K562 (cell line): ENCODE data around the gene KLK2. TPM values are rescaled to one million over a fixed set of nuclear protein-coding genes. Genes with fewer than 3 reads are reported as not detected.

Experiments
- ATAC-seq: fragments of 200-7000 bp; cut with Tn5 transposase; 3 replicates; pipeline ENCODE4 v1.9.1; 2020; ENCODE audit warnings: moderate library complexity
- BruUV-seq: library from RNA; stranded (reverse); fragments of 400-500 nt; replicated peaks from 2 replicates; lab custom pipeline; 2021; lab: Mats Ljungman, UMichigan
- CTCF ChIA-PET: fragments of 300-600 bp; formaldehyde crosslinking; extraction: SDS; loops from one replicate; lab custom pipeline; 2021; ENCODE audit warnings: low intra/inter-chr PET ratio; lab: Yijun Ruan, JAX
- POLR2A ChIA-PET: fragments of 300-600, 350-650 bp; sonication (Branson Sonifier 250); formaldehyde crosslinking; extraction: SDS; loops from one replicate; lab custom pipeline; 2021; ENCODE audit warnings: antibody characterized with exemption, inconsistent platforms; lab: Yijun Ruan, JAX
- DNase-seq, 4 experiments: peaks; one replicate each; pipeline versions ENCODE4 v3.0.0 to v3.0.0-alpha.2; 2011 to 2018; ENCODE audit warnings: low spot score in 3 of 4, mixed read lengths in 3 of 4; ENCODE audit errors: extremely low read depth in 1 of 4
- FAIRE-seq: peaks from 2 replicates; lab custom pipeline; 2011; peaks lifted over from hg19 to GRCh38; lab: Jason Lieb, UNC
- H2AFZ ChIP-seq: 2 replicates; pipeline ENCODE4 v1.6.0; 2011; ENCODE audit warnings: low read depth, low read length, control low read depth, inconsistent platforms
- H3K27ac ChIP-seq: fragments of 200-600 bp; 3 replicates; pipeline ENCODE4 v1.8.0; 2011; ENCODE audit warnings: low read depth, mild to moderate bottlenecking, control low read depth, inconsistent platforms, low read length, moderate library complexity, mixed read lengths; ENCODE audit errors: extremely low read depth
- H3K27me3 ChIP-seq, 2 experiments: fragments of 300-600 bp in 1 of 2; 2 replicates in 1 of 2; 3 replicates in 1 of 2; pipeline versions ENCODE4 v1.6.0 to v1.8.0; 2011; ENCODE audit warnings: inconsistent platforms in 2 of 2, low read length in 2 of 2, mild to moderate bottlenecking in 1 of 2, mixed read lengths in 1 of 2, moderate library complexity in 1 of 2; ENCODE audit not compliant: control insufficient read depth in 2 of 2, insufficient read depth in 2 of 2
- H3K36me3 ChIP-seq: fragments of 300-600 bp; 3 replicates; pipeline ENCODE4 v1.8.0; 2011; ENCODE audit warnings: mild to moderate bottlenecking, low read length, inconsistent platforms; ENCODE audit not compliant: control insufficient read depth, insufficient read depth
- H3K4me1 ChIP-seq, 2 experiments: fragments of 200-600 bp in 1 of 2; replicated peaks in 1 of 2; 2 replicates in 1 of 2; 3 replicates in 1 of 2; pipeline versions ENCODE4 v1.5.1 to v1.8.0; 2011; ENCODE audit warnings: inconsistent platforms in 2 of 2, low read length in 2 of 2, mild to moderate bottlenecking in 1 of 2, mixed read lengths in 1 of 2, moderate library complexity in 1 of 2; ENCODE audit not compliant: control insufficient read depth in 2 of 2, insufficient read depth in 2 of 2
- H3K4me2 ChIP-seq: 2 replicates; pipeline ENCODE4 v1.6.1; 2011; ENCODE audit warnings: low read length, control low read depth, inconsistent platforms, mixed read lengths; ENCODE audit not compliant: insufficient read depth
- H3K4me3 ChIP-seq: fragments of 200-600 bp; sonication (generic), shearing (Covaris generic); 2 replicates; pipeline ENCODE4 v1.5.1; 2016; ENCODE audit warnings: control low read depth, inconsistent platforms
- H3K79me2 ChIP-seq: fragments of 200-600 bp; 3 replicates; pipeline ENCODE4 v1.8.0; 2011; ENCODE audit warnings: low read length, inconsistent platforms; ENCODE audit not compliant: control insufficient read depth, insufficient read depth
- H3K9ac ChIP-seq, 2 experiments: 2 replicates each; pipeline versions ENCODE4 v1.6.0 to v1.6.1; 2011; ENCODE audit warnings: low read depth in 2 of 2, low read length in 2 of 2, control low read depth in 1 of 2, inconsistent platforms in 1 of 2, mild to moderate bottlenecking in 1 of 2, mixed read lengths in 1 of 2; ENCODE audit not compliant: insufficient read depth in 1 of 2
- H3K9me1 ChIP-seq: one replicate; pipeline ENCODE4 v1.6.0; 2011; ENCODE audit warnings: inconsistent platforms, mild to moderate bottlenecking, low read length, moderate library complexity; ENCODE audit not compliant: control insufficient read depth, insufficient read depth
- H3K9me3 ChIP-seq: replicated peaks from 2 replicates; pipeline ENCODE4 v1.5.1; 2011; ENCODE audit warnings: low read depth, low read length, inconsistent platforms; ENCODE audit not compliant: control insufficient read depth, insufficient read depth
- H4K20me1 ChIP-seq: replicated peaks from 2 replicates; pipeline ENCODE4 v1.6.1; 2011; ENCODE audit warnings: low read length, inconsistent platforms, mixed read lengths; ENCODE audit not compliant: control insufficient read depth, insufficient read depth
- ARID4B ChIP-seq: sonication (generic); formaldehyde crosslinking; IDR thresholded peaks from 2 replicates; pipeline ENCODE4 v1.8.0; 2022; ENCODE audit warnings: mild to moderate bottlenecking, missing genetic modification reagents
- DIDO1 ChIP-seq: fragments of 450-650 bp; IDR thresholded peaks from 2 replicates; pipeline ENCODE4 v1.6.1; 2016; ENCODE audit warnings: low read depth, missing biosample characterization, missing genetic modification characterization
- DNMT1 ChIP-seq: fragments of 450-650 bp; IDR thresholded peaks from 2 replicates; pipeline ENCODE4 v1.6.1; 2016; ENCODE audit warnings: antibody characterized with exemption, mild to moderate bottlenecking
- FOSL1 ChIP-seq: fragments of 200-800 bp; sonication (Bioruptor generic); conservative IDR thresholded peaks from 2 replicates; pipeline ENCODE4 v1.6.1; 2016; ENCODE audit warnings: missing genetic modification characterization, missing compliant biosample characterization
- NCOA1 ChIP-seq: fragments of 450-650 bp; IDR thresholded peaks from 2 replicates; pipeline ENCODE4 v1.6.1; 2016; ENCODE audit warnings: low read depth
- NR4A1 ChIP-seq, 2 experiments: fragments of 250-450 bp in 1 of 2; fragments of 450-650 bp in 1 of 2; sonication (Bioruptor Pico) in 1 of 2; IDR thresholded peaks; 2 replicates each; pipeline versions ENCODE4 v1.4.0 to v1.6.1; 2016 to 2020; ENCODE audit warnings: mild to moderate bottlenecking in 2 of 2, missing compliant biosample characterization in 1 of 2, missing genetic modification characterization in 1 of 2, moderate library complexity in 1 of 2
- PTBP1 ChIP-seq: fragments of 200-400 bp; formaldehyde crosslinking; IDR thresholded peaks from 2 replicates; pipeline ENCODE4 v1.6.1; 2017; ENCODE audit warnings: low read depth, low read length
- RBBP5 ChIP-seq: fragments of 200-600 bp; sonication (generic); IDR thresholded peaks from 2 replicates; pipeline ENCODE4 v1.6.1; 2012; ENCODE audit warnings: borderline replicate concordance, mild to moderate bottlenecking, low read length, control low read depth, inconsistent platforms; ENCODE audit not compliant: insufficient read depth, poor library complexity, severe bottlenecking
- SMAD3 ChIP-seq: fragments of 450-650 bp; formaldehyde crosslinking; conservative IDR thresholded peaks from 2 replicates; pipeline ENCODE4 v1.4.0; 2020; ENCODE audit warnings: mild to moderate bottlenecking
- SMAD4 ChIP-seq: fragments of 250-450 bp; sonication (Bioruptor Pico); conservative IDR thresholded peaks from 2 replicates; pipeline ENCODE4 v1.8.0; 2021; ENCODE audit warnings: inconsistent platforms, mild to moderate bottlenecking, moderate library complexity
- YY1 ChIP-seq, 3 experiments: IDR thresholded peaks; 2 replicates each; pipeline ENCODE4 v1.6.1; 2011; ENCODE audit warnings: low read length in 2 of 3, mild to moderate bottlenecking in 2 of 3, moderate library complexity in 2 of 3, borderline replicate concordance in 1 of 3, control low read depth in 1 of 3, low read depth in 1 of 3; ENCODE audit not compliant: insufficient read depth in 3 of 3, insufficient replicate concordance in 2 of 3, control insufficient read depth in 1 of 3, insufficient read length in 1 of 3; ENCODE audit errors: extremely low read depth in 1 of 3
- ZKSCAN8 ChIP-seq: fragments of 200-800 bp; sonication (Bioruptor generic); IDR thresholded peaks from 2 replicates; pipeline ENCODE4 v1.6.1; 2016; ENCODE audit warnings: missing genetic modification characterization, missing compliant biosample characterization
- ZNF780A ChIP-seq: fragments of 250-450 bp; sonication (Bioruptor Pico); IDR thresholded peaks from 2 replicates; pipeline ENCODE4 v1.5.0; 2021; ENCODE audit warnings: mild to moderate bottlenecking
- ZNF830 ChIP-seq: fragments of 250-450 bp; sonication (Bioruptor Pico); IDR thresholded peaks from 2 replicates; pipeline ENCODE4 v1.5.0; 2021; ENCODE audit warnings: mild to moderate bottlenecking
- WGBS: fragments of 100-300 bp; shearing (Covaris generic); methylation state at CpG from one replicate; pipeline ENCODE4 v1.1.6; 2016; ENCODE audit warnings: low coverage, mixed read lengths; ENCODE audit not compliant: insufficient coverage; ENCODE audit errors: missing lambda C conversion rate; 5-methylcytosine and 5-hydroxymethylcytosine counted together
- in situ Hi-C: fragments of 300-500 bp; cut with MboI; formaldehyde crosslinking; loops from 4 replicates; pipeline ENCODE4 v1.15.0; 2018; ENCODE audit warnings: inconsistent platforms, mixed read lengths
- intact Hi-C: fragments of 100-400 bp; cut with micrococcal nuclease; formaldehyde crosslinking; loops from 2 replicates; pipeline ENCODE4 v1.14.2; 2022
- polyA plus RNA-seq, 8 experiments: library from polyadenylated mRNA; depleted of rRNA in 4 of 8; stranded (reverse) in 5 of 8; unstranded in 3 of 8; fragments of >200 nt; fragmentation: Nextera tagmentation in 2 of 8; fragmentation: Illumina TruSeq in 1 of 8; extraction: Ambion mirVana in 2 of 8; extraction: Trizol in 1 of 8; gene quantifications; 2 replicates each; pipeline versions ENCODE4 v1.2.1 to v1.2.3, GENCODE V29; 2011 to 2014; ENCODE audit warnings: inconsistent platforms in 1 of 8, missing spikeins in 1 of 8
- total RNA-seq, 7 experiments: library from RNA; depleted of rRNA in 6 of 7; stranded (reverse); fragments of >200 nt in 6 of 7; fragmentation: Illumina TruSeq in 2 of 7; extraction: Trizol in 2 of 7; gene quantifications; 2 replicates each; pipeline versions ENCODE4 v1.2.1 to v1.2.3, GENCODE V29; 2011 to 2021; ENCODE audit warnings: low replicate concordance in 1 of 7
- TF ChIP-seq, protein P1 (sequence below): fragments of 450-650 bp; formaldehyde crosslinking; conservative IDR thresholded peaks from 2 replicates; pipeline ENCODE4 v1.4.0; 2022; ENCODE audit warnings: mild to moderate bottlenecking, missing genetic modification characterization
- TF ChIP-seq, protein P2 (sequence below): sonication (generic); formaldehyde crosslinking; IDR thresholded peaks from 2 replicates; pipeline ENCODE4 v1.9.0; 2022; ENCODE audit warnings: mild to moderate bottlenecking, missing genetic modification reagents

Gene KLK2
- total and polyA plus RNA-seq, 9 of the 15 experiments (the other 6 are each of a cell fraction or from before 2014, with no cell fraction given) = 0.11 to 0.47 (median 0.23) TPM; not detected in 1

GRCh38 chr19:50869479-50869878 is 3.8 kb upstream of the KLK2 start:
- no peak for DNase-seq
- FAIRE-seq = no peak
- in situ Hi-C loops (no loop called here), intact Hi-C loops (no loop called here)
- 34% methylated on average over 4 of the region's 4 CpGs for WGBS
- Histone ChIP-seq H3K36me3 (no peaks in the 10 kb centered on the region), H3K4me3 (no peak overlapping the region), H3K27me3 (peaks cover 11 to 20% of the 10 kb centered on the region in 2 experiments; a peak in 3 of 5 replicates), H2AFZ (peak overlapping the region; percentile 97), H3K79me2 (no peaks in the 10 kb centered on the region), H3K4me1 (peaks cover 4 to 7% of the 10 kb centered on the region in 2 experiments; a peak in 4 of 5 replicates), H3K4me2 (no peak overlapping the region), H4K20me1 (no peaks in the 10 kb centered on the region), H3K9me1 (no peaks in the 10 kb centered on the region), H3K27ac (no peak overlapping the region), H3K9me3 (0 out of 2 replicates have a peak, but pooled peaks cover 4% of the 10 kb centered on the region), H3K9ac (no peak overlapping the region)
- no TSS peak for BruUV-seq
- POLR2A ChIA-PET = interaction anchor here (1.3 kb wide), 1 partner anchor 74 kb away, joined by 5 read pairs; no protein-coding TSS in a partner anchor
- no peak for ATAC-seq
- CTCF ChIA-PET = no interaction called here
- no peak for TF ChIP-seq ZNF780A (CRISPR knock-in tag)
- no peak for TF ChIP-seq SMAD3 (CRISPR knock-in tag)
- no peak for TF ChIP-seq YY1 (IDR thresholded peaks at IDR 0.05; ENCODE audit: borderline replicate concordance in 1 of 3, control insufficient read depth in 1 of 3, extremely low read depth in 1 of 3, insufficient read depth in 3 of 3, insufficient read length in 1 of 3, insufficient replicate concordance in 2 of 3, low read depth in 1 of 3, low read length in 2 of 3)
- TF ChIP-seq DIDO1 (tag) = no peak
- no peak for TF ChIP-seq RBBP5
- no peak for TF ChIP-seq SMAD4 (CRISPR knock-in tag)
- TF ChIP-seq ARID4B = no peak
- no peak for TF ChIP-seq PTBP1
- no peak for TF ChIP-seq NR4A1 (CRISPR knock-in tag; IDR thresholded peaks at IDR 0.05)
- no peak for TF ChIP-seq NR4A1 (tag; IDR thresholded peaks at IDR 0.05)
- no peak for TF ChIP-seq ZKSCAN8 (CRISPR knock-in tag)
- no peak for TF ChIP-seq DNMT1
- TF ChIP-seq ZNF830 (CRISPR knock-in tag) = no peak
- TF ChIP-seq, protein P1, sequence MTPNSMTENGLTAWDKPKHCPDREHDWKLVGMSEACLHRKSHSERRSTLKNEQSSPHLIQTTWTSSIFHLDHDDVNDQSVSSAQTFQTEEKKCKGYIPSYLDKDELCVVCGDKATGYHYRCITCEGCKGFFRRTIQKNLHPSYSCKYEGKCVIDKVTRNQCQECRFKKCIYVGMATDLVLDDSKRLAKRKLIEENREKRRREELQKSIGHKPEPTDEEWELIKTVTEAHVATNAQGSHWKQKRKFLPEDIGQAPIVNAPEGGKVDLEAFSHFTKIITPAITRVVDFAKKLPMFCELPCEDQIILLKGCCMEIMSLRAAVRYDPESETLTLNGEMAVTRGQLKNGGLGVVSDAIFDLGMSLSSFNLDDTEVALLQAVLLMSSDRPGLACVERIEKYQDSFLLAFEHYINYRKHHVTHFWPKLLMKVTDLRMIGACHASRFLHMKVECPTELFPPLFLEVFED (CRISPR knock-in tag) = no peak
- no peak for TF ChIP-seq FOSL1
- TF ChIP-seq NCOA1 = no peak
- TF ChIP-seq, protein P2, sequence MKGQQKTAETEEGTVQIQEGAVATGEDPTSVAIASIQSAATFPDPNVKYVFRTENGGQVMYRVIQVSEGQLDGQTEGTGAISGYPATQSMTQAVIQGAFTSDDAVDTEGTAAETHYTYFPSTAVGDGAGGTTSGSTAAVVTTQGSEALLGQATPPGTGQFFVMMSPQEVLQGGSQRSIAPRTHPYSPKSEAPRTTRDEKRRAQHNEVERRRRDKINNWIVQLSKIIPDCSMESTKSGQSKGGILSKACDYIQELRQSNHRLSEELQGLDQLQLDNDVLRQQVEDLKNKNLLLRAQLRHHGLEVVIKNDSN = no peak
